Myocyte (in vitro differentiated cells): ENCODE results near the gene TRANK1. TPM values are rescaled to one million over a fixed set of nuclear protein-coding genes. Genes with fewer than 3 reads are reported as not detected.
"Not testable (repeated sequence)": the region's sequence is repeated elsewhere in the genome, so short reads cannot be mapped to it uniquely, and the experiment has no call there.

Experiments used
- DNase-seq: peaks from one replicate; pipeline ENCODE4 v3.0.0-alpha.2; 2012; ENCODE audit warnings: low read depth
- total RNA-seq: library from RNA; depleted of rRNA; stranded (reverse); fragments of >200 nt; gene quantifications from 2 replicates; pipeline ENCODE4 v1.2.3, GENCODE V29; 2014

Gene TRANK1
- total RNA-seq, 1 donor from 2014 or later: 7.5 TPM

DNA sequence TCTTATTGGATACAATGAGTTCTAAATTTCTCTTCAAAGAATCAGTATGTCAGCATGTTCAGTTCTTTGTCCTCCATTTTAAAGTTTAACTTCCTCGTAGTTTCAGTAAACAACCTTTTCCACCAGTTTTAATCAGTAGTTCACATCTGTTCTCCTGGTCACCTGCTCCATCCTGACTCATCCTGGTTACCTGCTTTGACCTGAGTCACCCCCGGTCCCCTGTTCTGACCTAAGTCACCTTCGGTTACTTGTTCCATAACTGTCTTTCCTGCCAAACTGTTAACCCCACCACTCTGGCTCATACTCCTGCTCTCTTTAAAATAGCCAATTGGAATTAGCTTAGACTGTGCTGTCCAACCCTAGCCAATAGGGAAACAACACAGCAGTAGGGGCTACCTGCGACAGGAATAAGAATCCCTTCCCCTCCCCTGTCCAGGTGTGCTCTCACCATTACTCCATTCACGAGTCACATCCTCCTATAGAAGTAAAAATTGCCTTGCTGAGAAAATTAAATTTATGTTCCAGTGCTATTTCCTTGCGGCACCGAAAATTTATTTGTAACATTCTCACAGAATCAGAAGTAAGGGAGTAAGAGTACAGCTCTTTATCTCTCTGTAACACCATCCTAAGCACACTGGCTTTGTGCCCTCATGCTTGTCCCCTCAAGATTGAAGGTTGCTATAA, 23.8 kb downstream of the TRANK1 start:
- DNase-seq: no peak

DNA sequence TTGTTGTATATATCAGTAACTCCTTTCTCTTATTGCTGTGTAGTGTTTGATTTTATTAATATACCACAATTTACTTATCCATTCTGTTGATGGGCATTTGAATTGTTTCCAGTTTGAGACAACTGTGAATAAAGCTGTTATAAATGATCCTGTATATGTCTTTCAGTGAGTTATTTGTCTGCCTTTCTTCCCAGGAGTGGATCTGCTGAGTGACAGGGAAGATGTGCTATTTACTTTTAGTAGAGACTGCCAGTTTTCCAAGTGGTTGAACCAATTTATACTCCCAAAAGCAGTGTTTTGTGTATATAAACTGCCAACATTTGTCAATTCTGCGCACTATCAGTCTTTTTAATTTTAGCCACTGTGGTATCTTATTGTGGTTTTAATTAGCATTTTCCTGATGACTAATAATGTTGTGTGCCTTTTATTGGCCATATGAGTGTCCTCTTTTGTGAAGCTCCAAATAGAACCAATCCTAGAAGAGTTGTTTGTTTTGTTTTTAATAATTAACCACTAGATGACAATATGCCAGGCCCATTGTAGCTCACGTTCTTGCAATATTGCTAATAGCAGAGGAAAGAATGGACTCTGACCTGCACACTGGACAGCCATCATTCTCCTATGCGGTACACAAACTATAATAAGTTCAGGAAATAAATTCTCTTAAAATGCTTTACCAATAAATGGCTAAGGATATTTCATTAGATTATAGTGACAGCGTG, 25.3 kb downstream of the TRANK1 start:
- DNase-seq: no peak

DNA sequence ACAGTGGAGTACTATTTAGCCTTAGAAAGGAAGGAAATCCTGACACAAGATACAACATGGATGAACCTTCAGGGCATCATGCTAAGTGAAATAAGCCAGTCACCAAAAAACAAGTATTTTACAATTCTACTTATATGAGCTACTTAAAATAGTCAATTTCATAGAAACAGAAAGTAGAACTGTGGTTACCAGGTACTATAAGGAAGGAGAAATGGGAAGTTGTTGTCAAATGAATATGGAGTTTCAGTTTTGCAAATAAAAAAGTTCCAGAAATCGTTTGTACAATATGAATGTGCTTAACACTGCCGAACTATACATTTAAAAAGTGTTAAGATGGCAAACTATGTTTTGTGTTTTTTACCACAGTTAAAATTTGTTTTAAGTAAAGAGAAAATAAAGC, 26.8 kb downstream of the TRANK1 start:
- no peak for DNase-seq

DNA sequence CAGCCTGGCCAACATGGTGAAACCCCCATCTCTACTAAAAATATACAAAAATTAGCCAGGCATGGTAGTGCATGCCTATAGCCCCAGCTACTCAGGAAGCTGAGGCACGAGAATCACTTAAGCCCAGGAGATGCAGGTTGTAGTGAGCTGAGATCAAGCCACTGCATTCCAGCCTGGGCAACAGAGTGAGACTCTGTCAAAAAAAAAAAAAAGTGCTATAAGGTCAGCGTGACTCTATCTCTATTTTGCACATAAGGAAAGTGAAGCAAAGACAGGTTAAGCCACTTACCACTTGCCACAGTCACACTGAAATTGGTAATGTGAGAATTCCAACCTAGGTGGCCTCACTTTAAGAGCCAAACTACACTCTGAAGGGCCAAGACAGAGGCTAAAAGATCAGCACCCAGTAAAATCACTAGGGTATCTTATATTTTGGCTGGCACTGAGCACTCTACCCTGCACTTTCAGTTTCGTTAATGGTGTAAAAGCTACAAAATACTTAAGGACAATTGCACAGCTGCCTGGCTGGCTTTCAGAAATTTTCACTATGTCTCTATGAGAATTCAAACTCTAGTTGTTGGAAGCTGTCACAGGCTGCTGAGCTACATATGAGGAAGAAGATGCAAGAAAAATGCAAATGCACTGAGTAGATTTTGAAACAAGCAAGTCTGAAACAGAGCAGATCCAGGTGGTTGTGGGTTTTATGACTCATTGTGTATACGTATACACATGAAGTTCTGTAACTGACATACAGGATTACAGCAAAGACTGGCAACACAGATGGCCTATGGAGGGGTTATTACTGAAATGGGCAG, 32.7 kb downstream of the TRANK1 start:
- DNase-seq: no peak

DNA sequence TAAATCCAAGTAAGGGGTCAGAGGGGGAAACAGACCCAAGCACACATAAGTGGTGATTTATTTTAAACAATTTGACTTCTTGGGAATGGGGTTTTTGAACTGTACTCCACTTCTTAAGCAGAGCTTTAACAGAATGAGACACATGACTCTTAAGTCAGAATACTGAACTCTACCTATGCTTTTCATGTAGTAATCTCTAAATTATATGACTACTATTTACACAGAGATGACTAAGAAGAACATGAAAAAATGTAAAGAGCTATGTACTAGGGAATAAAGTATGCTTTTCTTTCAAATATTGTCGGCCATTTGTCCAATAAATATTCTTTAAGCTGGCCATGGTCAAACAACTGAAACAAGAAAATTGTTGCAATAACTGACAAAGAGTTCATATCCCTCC, 35.2 kb downstream of the TRANK1 start:
- no peak for DNase-seq

DNA sequence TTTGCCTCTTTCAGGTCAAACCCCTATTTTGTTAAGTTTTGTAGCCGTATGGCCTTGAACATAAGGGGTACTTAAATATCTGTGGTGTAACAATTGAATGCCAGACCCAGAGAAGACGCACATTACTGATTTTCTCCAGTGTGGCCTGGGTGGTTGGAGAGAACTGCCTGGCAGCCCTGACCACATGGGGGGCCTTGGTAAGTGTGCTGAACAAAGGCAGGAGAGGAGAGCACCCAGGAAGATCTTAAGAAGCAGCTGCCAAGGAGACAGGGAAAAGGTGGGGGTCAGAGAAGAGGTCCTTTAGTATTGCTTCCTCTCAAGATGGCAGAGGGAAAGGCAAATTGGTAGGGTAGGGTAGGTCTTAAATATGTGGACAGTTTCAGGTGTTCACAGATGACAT, 35.7 kb downstream of the TRANK1 start:
- no peak for DNase-seq

DNA sequence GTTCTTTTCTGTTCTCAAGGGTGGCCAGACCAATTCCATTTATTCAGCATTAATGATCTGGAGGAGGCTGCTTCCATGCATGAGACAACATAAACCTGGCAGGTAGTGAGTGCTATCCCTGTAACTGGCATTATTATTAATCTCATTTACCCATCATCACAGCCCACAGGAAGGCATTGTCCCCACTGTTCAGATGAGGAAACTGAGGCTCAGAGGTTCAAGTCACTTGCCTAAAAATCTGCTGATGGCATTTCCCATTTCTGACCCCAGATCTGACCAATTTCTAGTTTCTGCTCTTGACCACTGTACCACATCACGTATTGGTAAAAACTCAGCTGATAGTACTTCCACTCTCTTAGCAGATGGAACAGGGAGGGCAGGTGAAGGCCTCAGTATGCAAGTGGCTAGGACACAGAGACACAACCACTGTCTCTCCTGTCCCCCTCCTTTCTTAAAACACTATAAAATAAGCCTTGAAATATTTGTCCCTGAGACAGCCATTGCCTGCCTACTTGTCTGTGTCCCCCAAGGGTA, 36.1 kb downstream of the TRANK1 start:
- no peak for DNase-seq

DNA sequence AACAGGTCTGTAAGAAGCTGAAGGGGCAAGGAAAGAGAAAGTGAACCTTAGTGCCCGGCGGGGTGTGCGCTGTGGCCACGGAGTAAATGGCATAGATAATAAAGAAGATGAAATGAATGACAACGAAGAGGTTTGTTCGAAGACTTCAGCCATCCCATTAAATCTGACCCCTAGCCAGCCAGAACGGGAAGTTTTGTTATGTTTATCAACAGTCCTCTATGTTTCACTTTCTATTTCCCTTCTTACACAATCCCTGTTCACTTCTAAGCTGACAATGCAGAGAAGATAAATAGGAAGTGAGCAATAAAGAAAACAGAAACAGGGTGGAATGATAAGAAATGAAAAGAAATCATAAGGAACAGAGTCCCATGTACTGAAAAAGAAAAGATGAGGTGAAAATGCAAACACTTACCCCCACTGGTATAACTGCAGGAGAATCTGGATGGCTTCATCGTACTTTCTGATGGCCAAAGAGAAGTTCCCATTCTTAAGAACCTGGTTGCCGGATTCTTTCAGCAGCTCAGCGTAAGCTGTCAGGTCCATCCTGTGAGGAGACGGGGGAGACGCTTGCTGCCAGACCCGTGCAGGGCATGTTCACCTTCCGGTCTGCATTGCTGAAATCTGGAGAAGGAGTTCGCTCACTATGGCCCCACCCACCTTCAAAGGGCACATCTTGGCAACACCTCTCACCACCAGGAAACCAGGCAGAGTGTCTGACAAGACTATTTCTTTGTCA, 36.8 kb downstream of the TRANK1 start:
- peak; percentile 40 for DNase-seq

DNA sequence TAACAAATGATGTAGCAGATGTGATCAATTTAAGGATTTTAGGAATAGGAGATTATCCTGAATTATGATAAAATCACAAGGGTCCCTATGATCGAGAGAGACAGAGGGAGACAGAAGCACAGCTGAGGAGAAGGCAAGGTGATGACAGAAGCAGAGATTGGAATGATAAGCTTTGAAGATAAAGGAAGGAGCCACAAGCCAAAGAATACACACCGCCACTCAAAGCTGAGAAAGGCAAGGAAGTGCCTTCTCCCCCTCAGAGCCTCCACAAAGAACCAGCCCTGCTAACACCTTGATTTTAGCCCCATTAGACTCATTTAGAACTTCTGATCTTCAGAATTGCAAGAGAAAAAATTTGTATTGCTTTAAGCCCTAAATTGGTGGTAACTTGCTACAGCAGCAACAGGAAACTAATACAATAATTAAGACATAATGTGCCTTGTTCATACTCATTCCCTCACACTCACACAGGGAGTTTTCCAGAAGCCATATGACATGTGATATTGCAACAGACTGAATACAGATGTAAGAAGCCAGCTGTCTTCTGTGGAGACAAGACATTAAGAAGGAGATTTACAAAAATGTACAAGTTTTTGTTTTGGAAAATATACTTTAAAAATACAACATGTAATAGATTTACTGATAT, 38.2 kb downstream of the TRANK1 start:
- DNase-seq: peak; percentile 39

DNA sequence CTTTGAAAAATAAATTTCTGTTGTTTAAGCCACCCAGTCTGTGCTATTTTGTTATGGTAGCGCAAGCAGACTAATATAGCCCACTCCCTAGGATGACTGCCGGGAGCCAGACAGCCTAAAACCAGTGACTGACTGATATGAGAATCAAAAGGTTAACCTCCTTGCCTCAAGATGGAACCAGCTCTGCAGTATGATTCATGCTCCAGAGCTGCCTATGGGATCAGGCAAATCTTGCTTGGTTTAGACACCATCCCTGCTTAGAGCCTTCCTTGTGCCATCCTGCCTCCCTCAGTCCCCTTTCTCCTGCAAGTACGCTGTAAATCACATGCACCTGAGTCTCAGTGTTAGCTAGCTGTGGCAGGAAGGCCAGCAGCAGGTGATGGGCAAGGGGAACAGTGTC, 39.3 kb downstream of the TRANK1 start:
- DNase-seq: no peak

DNA sequence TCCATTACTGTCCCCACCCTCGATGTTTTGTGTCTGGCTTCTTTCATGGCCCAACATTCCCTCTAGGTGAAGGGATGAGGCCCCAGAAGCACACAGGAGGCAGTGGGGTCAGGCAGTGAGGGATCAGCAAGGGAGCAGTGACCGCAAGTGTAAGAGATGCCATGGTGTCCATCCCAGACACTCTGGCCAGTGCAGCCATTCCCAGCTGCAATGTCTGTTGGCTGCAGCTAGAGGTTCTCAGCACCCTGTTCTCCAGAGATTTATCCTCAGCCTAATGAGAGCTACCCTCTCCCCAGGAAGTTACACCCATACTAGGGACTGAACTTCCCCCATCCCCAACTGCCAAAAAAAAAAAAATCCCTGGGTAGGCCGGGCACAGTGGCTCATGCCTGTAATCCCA, 40.2 kb downstream of the TRANK1 start:
- DNase-seq: peak; percentile 18

DNA sequence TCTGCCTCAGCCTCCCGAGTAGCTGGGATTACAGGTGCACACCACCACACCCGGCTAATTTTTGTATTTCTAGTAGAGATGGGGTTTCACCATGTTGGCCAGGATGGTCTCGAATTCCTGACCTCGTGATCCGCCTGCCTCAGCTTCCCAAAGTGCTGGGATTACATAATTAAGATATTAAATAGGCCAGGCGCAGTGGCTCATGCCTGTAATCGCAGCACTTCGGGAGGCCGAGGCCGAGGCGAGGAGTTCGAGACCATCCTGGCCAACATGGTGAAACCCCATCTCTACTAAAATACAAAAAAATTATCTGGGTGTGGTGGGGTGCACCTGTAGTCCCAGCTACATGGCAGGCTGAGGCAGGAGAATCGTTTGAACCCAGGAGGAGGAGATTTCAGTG, 40.8 kb downstream of the TRANK1 start:
- not testable (repeated sequence) for DNase-seq

DNA sequence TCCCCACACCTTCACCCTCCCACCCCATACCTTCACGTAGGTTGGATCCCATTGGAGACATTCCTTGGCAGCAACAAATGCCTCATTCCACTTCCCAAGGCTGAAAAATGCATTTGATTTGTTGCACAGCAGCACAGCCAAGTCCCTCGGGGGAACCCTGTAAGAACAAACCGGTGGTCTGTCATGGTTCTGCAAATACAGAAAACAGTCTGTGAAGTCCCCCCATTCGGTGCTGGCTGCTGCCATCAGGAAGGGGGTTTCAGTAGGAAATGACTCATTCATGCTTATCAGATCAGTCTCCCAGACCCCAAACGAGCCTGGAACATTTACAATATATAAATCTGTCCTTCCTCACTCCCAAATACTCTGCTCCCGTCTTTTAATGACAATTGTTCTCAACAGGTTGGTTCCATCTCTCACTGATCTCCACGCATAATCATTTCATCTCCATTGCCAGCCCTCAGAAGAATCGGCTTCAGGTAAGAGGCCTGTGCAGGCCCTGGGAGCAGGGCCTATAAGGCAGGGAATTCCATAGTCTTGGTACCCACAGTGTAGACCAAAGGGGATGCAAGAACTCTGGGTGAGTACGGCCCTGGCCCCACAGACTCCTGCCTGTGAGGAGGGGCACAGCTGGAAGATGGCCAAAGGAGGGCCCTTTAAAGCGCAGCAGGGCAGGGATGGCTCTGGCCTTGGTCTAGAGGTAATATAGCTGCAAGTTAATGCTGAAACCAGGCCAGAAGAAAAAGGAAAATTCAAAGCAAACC, 41.6 kb downstream of the TRANK1 start:
- DNase-seq: no peak

DNA sequence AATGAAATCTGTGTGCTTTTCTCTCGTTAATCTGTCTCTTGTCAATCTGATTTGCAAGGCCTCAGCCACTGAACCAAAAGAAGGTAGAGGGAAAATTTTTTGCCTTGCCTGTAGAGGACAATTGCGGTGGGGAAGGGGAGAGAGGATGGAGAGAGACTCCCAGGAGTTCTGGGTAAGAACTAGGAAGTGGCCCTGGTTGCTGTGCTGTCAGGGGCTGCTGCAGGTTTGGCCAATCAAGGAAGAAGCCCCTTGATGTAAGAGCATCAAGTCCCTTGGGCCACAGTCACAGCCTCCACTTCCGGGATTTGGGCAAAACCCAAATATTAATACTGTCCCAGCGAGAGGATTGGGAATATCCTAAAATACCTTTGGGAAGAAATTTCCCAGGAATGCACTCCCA, 43.3 kb downstream of the TRANK1 start:
- no peak for DNase-seq

DNA sequence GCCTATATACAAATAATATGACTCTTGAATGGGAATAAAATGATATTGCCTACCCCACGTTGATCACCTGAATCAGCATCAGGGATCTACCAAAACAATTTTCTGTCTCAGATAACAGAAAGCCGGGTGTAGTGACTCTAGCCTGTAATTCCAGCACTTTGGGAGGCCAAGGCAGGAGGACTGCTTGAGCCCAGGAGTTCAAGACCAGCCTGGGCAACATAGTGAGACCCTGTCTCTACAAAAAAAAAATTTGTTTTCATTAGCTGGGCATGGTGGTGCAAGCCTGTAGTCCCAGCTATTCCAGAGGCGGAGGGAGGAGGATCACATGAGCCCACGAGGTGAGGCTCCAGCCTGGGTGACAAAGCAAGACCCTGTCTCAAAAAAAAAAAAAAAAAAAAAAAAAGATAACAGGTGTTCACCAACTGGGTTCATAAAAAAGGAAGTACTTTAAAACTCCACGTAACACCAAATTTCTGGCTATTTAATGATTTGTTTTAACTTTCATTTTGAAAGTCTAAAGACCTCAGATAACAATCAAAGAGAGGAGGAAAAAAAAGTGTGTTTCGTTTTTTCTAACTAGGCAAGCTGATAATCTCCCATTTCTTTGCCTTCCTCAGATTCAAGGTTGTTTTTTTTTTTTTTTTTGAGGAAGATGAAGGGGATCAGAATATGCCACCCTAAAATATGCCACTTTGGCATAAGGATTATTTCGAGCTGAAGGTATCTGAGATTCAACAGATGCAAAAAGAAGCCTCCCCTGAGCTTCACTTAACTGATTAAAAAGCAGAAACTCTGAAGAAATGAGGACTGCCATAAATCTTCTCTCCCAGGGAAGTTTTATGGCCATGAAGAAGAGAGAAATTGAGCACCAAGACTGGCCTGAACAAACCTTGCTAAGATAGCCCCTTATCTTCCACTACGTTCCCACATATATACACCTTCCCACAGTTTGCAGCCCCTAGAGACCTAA, 44.1 kb downstream of the TRANK1 start:
- DNase-seq: no peak

DNA sequence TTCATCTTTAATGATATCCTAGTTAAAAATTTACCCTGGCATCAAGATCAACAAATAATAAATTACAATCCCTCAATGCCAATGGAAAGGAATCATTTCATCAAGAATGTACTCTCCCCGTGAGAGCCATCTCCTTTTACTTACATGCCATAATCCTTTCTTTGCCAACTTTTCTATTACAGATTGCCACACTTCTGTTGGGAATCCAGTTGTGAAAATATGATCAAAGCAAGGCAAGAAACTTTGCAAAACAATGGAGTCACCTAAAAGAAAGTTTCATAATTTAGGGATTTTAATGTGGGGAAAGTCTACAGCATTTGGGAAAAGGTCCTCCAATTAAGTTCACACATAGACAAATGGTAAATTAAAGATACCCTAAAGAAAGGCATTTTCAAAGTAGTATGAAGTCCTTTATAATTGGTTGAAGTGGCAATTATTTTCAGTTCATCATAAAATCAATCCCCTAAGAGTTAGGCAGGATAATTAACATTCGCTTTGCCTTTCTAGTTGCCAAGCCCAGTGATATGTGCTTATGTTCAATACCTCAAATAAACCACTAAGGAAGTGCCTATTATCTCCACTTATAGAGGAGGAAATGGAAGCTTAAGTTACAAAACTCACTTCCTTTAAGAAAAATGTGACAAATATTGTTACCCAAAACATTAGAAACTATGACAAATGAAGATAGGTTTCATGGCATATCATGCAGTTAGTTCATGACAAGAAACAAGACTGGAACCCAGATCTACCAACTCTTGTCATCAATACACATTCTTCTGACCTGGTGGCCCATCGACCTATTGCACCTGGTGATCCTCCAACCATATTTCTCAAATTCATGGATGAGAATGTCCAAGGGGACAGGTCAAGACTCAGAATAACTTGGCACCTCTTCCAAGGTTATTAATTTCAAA, 49.1 kb downstream of the TRANK1 start:
- no peak for DNase-seq

DNA sequence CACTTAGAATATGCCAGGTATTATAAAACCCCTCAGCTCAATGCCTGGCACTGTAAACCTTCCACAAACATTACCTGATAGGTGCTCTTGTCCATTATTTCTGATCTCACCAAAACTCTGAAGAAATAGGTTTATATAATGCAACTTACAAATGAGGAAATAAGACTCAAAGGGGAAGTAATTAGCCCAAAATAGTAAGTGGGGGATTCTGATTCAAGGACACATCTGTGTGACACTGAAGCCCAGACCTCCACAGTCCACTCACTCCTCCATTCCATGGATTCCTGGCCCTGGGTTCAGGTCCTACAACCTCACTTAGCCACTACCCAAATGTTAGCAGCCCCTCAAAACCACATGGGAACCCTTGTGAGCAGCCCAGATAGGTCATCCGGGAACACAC, 49.9 kb downstream of the TRANK1 start:
- no peak for DNase-seq

DNA sequence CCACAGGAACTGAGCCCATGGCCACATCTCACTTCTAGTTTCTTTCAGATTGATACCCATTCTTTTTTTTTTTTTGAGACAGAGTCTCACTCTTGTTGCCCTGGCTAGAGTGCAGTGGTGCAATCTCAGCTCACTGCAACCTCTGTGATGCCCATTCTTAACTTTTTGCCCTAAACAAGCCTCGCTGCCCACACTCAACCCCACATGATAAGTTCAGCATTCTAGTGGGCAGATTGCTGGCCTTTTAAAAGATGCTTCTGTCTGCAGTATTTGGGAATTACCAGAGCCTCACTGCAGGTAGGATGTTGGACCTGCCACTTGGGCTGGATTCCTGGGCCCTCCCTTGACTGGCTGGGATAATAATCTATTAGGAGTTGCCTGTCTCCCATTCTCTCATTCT, 51.0 kb downstream of the TRANK1 start:
- no peak for DNase-seq
